Measurements from ENCODE around the gene OXTR.

DNA sequence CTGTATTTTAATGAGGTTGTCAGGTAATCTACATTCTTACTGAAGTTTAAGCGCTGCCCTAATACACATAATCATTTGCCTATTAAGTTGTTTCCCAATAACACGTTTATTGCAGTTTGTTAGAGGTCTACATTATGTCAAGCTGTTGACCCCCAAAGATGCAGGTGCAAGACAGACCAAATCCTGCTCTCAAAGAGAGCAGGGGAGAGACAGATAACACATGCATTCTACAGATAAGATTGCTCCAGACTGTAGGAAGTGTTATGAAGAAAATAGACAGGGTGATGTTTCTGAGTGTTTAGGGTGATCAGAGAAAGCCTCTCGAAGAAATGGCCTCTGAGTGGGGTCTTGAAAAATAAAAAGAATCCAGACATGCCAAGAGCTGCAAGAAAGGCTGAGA, 24.8 kb upstream of the OXTR start:
- TF ChIP-seq, protein P1, sequence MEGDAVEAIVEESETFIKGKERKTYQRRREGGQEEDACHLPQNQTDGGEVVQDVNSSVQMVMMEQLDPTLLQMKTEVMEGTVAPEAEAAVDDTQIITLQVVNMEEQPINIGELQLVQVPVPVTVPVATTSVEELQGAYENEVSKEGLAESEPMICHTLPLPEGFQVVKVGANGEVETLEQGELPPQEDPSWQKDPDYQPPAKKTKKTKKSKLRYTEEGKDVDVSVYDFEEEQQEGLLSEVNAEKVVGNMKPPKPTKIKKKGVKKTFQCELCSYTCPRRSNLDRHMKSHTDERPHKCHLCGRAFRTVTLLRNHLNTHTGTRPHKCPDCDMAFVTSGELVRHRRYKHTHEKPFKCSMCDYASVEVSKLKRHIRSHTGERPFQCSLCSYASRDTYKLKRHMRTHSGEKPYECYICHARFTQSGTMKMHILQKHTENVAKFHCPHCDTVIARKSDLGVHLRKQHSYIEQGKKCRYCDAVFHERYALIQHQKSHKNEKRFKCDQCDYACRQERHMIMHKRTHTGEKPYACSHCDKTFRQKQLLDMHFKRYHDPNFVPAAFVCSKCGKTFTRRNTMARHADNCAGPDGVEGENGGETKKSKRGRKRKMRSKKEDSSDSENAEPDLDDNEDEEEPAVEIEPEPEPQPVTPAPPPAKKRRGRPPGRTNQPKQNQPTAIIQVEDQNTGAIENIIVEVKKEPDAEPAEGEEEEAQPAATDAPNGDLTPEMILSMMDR (optimal IDR thresholded peaks at IDR 0.05 in 1 of 3, IDR thresholded peaks at IDR 0.05 in 1 of 3, conservative IDR thresholded peaks at IDR 0.05 in 1 of 3; ENCODE audit: extremely low read depth in 1 of 3, insufficient read depth in 2 of 3, low read length in 3 of 3) = no peak
- TF ChIP-seq EZH2 (IDR thresholded peaks at IDR 0.05; ENCODE audit: low read length) = no peak
